HG03342 (cell line): ENCODE measurements around the gene TRIO.

Experiments
- ATAC-seq: cut with Tn5 transposase; IDR thresholded peaks from one replicate; pipeline ENCODE4 v1.9.1; 2021; ENCODE audit warnings: mild to moderate bottlenecking, moderate library complexity; ENCODE audit not compliant: unreplicated experiment

Gene TRIO

DNA sequence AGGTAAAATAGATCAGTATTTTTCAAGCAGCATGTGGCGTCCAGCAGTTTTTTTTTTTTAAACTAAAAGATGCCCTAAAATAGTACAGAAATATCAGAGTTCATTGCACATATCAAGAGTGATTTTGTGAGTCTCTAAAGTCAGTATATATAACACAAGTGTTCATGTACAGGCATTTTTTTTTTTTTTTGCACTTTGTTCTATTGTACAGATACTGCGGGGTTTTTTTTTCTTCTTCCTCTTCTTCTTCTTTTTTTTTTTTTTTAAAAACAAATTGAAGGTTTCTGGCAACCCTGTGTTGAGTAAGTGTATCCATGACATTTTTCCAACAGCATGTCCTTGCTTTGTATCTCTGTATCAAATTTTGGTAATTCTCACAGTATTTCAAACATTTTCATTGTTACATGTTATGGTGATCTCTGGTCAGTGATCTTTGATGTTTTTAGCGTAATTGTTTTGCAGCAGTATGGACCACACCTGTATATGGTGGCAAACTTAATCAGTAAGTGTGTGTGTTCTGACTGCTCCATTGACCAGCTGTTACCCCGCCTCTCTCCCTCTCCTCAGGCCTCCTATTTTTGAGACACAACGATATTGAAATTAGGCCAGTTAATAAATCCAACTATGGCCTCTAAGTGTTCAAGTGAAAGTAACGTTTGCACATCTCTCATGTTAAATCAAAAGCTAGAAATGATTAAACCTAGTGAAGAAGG, 76.8 kb downstream of the TRIO start:
- ATAC-seq: no peak

DNA sequence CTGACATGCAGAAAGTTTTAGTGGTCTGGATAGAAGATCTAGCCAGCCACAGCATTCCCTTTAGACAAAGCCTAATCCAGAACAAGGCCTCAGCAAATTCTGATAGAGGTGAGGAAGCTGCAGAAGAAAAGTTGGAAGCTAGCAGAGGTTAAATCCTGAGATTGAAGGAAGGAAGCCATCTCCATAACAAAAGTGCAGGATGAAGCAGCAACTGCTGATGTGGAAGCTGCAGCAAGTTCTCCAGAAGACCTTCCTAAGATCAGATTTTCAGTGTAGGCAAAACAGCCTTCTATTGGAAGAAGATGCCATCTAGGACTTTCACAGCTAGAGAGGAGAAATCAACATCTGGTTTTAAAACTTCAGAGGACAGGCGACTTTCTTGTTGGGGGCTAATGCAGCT, 77.5 kb downstream of the TRIO start:
- no peak for ATAC-seq

DNA sequence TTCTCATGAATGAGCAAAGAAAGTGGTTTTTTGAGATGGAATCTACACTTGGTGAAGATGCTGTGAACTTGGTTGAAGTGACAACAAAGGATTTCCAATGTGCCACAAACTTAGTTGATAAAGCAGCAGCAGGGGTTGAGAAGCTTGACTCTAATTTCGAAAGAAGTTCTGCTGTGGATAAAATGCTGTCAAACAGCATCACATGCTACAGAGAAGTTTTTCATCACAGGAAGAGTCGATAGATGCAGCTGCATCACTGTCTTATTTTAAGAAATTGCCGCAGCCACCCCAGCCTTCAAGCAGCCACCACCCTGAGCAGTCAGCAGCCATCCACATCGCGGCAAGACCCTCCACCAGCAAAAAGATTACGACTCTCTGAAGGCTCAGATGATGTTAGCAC, 78.6 kb downstream of the TRIO start:
- ATAC-seq: no peak

DNA sequence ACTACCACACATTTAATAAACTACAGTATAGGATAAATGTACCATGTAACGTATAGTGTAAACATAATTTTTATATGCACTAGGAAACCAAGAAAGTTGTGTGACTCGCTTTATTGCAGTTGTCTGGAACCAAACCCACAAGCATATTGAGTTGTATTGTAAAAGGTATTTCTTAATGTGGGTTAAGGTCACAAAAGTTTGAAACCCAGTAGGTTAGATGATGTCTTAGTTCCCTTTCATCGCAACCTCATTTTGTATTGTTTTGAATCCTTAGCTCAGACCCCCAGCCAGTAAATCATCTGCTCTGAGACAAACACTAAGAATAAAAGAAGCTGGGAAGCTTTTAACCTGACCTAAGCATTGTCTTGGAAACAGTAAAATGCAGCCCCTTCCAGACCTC, 79.1 kb downstream of the TRIO start:
- no peak for ATAC-seq

DNA sequence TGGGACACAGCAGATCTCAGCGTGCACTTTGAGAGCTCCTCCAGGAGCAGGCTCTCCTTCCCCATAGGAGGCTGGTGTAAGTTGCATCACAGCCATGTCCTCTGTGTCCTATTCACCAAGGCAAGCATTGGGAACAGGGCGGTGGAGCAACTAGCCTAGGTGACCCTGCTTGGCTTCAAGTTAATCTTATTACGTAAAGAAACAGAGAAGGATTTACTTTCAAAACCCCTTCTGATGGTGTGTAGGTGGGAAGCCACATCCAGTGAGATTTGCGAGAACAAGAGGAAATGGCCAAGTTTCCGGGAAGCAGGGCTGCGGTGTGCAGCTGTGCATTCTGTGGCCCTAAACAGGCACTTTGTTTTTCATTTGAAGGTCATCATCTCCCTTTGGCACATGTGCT, 80.2 kb downstream of the TRIO start:
- no peak for ATAC-seq

DNA sequence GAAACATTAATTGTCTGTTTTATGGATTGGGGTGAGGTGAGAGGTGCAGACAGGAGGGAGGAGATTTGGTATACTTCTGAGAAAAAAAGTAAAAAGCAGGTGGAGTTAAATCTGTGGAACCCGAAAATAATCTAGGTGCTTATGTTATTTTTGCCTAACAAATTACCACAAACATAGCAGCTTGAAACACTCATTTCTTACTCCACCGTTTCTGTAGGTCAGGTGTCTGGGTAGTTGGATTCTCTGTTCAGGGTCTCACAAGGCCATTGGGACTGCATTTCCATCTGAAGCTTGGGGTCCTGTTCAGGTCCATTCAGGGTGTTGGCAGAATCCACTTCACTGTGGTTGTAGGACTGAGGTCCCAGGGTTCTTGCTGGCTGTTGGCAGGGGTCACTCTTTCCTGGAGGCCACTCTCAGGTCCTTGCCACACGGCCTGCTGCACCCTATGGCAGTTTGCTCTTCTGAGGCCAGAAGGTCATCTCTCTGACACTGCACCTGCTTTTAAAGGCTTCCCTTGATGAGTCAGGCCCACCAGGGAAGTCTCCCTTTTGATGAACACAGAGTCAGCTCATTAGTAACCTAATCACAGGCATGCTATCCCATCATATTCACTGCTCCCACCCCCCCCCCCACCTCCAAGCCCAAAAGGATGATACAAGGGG, 82.2 kb downstream of the TRIO start:
- no peak for ATAC-seq

DNA sequence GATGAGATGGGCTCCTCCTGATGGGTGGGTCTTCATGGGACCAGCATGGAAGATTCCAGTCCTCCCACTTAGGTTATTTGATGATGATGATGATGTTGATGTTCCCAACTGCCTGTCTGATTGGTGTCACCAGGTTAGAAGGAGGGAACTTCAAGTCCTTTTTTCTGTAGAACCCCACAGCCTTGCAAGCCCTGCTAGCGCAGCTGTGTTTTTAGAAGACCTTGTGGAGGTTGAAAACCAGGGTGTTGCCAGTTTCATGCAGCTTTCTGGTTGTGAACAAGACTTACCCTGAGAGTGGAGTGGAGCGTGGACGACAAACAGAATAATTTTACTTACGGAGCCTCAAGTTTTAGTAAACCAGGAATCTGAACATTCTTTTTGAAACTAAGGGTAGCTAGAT, 83.0 kb downstream of the TRIO start:
- ATAC-seq: no peak

DNA sequence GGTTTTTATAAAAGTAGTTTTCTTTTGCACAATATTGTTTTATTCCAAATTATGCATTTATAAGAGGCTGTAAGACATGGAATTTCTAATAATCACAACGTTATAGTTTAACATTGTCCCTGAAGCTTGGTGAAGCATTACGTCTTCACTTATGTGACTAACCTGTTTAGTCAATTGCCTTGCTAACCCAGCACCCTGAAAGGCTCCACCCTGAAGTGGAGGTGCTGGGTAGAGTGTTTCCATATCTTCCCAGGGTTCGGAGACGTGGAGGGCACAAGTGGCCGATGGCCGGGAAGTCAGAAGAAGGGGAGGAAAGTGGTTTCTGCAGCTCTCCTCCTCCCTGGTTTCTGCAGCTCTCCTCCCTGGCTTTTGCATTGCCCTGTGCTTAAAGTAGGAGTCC, 83.4 kb downstream of the TRIO start:
- ATAC-seq: no peak

DNA sequence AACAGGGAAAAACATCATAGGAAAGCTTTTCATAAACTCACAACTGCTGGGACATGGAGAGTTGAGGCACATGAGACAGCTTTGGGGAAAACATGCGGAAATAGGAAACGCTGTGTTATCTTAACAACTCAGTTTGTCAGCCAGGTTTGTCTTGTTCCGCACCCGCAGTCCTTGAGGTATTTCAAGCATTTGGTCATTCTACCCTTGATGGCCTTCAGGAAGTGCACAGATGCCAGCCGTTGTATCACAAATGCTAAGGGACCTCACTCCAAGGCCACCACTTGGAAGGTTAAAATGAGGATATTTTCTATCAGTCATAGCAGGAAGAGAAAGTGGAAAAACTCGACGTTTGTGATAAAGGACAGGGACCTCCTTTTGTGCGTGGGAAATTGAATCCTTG, 83.8 kb downstream of the TRIO start:
- ATAC-seq: no peak

DNA sequence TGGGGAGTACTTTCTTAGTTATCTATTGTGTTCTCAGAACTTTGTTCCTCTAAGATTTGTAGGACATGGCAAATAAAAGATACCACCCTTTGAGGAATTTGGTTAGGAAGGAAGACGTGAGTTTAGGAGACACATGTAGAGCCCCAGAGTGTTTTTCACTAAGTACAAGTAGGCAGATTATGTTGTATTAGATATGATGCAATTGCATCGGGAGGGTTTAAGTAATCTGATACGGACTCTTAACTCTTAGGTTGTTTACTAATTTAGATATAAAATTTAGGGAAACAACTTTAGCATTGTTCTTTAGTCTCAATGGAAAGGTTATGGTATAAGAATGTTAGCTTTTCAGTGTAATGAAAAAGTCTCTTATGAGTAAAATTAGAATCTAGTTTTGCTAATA, 84.4 kb downstream of the TRIO start:
- no peak for ATAC-seq

DNA sequence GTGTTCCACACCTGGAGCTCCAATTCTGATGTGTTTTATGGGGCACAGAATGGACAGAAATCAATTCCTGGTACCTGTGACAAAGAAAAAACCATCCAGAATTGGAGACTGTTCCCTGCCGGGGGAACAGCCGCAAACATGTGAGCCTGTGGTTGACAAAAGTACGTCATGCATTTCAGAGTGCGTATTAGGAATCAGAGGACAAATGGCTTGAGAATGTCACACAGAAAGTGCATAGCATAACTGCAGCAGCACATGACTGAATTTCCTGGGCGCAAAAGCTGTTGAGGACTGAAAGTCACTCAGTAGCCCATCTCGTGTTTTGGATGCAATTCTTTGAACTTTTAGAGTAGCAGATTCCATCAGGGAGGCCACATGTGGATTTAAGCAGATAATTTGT, 85.1 kb downstream of the TRIO start:
- ATAC-seq: no peak

DNA sequence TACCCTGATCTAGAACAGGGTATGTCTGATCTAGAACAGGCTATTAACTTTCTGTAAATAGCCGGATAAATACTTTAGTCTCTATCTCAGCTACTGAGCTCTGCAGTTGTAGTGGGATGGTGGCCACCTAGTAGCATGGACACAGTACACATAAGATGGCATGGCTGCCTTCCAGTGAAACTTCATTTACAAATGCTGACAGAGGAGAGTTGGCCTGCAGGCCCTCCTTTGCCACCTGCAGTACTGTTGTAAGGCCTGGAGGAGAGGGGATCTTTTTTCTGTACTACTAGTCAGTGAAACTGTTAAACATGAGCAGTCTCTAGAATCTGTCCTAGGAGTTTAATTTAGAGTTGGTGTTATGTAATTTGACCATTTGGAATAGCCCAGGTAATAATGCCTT, 86.0 kb downstream of the TRIO start:
- ATAC-seq: no peak

DNA sequence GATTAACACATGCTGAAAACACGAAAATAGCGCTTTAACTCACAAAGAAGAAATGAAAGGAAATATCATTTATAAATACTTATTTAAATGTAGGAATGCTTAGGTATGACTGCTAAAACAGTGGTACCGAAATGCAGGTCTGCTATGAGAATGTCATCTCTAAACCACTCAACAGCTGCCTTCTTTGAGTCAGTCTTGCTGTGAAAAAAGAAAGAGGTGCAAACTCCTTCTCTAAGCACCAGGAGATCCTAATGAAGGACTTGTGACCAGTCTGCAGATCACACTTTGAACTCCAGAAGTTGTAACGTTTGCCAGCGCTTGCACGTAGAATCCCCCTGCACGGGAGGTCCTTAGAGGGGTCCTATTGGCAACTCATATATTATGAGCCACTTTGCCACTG, 86.6 kb downstream of the TRIO start:
- no peak for ATAC-seq

DNA sequence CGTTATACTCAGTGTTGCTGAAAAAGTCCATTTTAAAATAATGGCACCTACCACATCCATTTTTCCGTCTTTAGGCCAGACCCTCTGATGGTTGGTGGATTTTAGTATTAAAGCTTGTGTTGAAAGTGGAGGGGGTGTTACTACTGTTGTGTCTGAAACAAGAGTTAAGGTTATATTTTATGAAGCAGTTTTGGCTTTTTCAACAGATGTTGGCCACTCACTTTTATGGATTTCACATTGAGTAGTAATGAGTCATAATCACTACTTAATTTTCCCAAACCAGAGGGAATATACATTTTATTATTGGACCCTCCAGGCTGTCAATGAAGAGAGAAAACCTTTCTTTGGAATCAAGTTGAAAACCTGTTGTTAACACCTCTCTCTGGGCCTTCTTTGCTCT, 88.0 kb downstream of the TRIO start:
- no peak for ATAC-seq

DNA sequence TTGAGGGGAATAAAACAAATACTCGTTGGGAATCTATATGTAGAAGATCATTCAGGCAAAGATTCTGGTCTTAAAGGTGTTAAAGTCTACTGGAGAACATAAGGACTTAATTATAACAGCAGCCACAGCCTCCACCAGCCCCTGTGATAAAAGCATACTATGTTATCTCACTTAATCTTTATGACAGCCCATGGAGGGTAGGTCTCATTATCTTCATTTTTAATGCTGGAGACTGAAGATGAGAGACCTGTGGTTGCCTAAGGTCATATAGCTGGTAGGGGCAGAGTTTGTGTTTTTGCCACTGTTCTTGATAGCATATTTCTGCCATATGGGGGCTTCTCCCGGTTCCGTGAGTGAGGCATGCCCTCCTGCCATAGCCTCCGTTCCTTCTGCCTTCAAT, 88.7 kb downstream of the TRIO start:
- ATAC-seq: no peak

DNA sequence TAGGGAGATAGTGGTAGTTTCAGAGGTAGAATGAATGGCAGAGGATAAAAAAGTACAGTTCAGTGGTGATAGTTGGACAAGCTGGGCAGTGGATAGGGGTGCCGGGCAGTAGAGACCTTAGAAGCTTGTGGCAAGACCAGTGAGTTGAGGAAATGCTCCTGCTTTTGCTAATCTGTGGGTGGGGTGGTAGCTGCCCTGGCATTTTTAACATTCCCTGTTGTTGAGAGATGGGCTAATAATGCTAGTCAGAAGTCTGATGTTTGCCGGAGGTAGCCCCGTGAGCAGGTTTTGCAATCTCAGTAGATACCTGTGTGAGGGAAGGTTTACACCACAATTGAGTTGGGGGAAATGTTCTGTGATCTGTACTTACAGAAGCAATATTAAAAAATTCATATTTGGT, 91.1 kb downstream of the TRIO start:
- ATAC-seq: no peak

DNA sequence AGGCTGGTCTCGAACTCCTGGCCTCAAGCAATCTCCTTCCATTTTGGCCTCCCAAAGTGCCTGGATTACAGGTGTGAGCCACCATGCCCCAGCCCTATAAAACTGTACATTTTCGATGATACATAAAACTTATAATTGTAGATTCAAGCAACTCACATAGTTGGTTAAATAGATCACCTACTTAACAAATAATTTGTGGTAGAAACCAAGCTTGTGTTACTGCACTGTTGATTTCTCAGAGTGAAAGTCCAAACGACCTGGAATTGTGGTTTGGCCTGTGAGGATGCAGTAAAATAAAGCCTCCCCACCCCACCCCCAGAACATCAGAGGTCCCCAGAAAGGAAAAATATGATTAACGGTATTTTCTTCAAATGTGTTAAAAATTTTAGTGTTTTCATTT, 92.7 kb downstream of the TRIO start:
- ATAC-seq: peak; percentile 51

DNA sequence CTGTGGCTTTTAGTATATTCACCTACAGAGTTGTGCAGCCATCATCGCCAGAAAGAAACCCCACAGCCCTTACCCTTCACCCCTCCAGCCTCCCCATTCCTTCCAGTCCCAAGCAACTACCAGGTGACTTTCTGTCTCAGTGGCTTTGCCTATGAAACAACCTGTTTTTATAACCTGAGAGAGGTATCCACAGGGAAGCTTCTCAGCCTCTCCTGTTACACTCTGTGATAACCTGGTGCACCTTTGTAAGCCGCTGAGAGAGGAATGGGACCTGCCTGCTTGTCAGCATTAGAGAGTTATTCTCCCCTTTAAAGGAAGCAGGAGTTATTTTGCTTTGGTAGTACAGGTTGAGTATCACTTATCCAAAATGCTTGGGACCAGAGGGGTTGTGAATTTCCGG, 93.6 kb downstream of the TRIO start:
- no peak for ATAC-seq

DNA sequence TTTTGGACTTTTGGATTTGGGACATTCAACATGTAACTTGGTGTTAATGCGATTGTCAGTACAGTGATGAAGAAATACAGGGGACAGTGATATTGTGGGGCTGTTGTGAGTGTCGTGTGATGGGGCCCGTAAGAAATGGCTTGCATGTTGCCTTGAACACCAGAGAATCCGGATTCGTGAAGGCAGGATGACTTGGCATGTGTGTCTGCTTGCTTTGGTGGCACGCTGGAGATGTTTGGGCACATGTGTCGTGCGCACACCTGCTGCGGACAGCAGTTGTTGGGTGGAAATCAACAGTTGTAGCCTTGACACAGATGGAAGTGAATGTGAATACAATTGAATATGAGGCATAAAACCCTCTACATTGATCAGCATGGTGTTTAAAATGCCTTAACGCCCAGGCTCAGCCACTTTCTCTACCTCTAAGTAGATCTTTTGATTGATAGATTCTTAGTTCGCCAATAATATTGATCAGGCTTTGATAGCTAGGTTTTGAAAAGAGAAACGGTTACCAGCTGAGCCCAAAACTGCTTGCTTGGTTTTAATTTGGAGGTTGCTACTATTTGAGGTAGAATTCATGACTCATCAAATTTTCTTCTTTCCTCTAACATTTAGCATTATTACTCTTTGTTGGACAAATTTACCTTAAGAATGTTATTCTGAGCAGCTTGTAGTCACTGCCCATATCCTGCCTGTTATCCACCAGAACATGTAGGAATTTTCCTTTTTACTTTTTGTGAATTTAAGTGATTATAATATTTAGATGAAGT, 94.4 kb downstream of the TRIO start:
- ATAC-seq: no peak

DNA sequence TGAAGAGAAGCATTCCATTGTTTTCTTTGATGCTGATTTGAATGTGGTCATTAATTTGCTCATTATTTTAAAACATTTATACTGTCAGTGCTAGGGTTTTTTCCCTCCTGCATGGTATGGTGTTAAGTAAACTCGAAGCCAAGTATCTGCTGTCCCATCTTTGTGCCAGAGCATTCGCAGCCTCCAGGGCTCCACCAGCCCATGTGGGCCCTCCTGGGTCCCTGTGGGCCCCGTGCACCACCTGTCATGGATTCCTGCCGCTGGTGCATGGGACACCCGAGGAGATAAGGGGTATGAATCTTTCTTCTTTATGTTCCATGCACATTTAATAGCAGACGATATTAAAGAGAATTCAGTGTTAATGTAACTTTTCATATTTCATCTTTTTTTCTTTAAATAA, 95.1 kb downstream of the TRIO start:
- no peak for ATAC-seq

DNA sequence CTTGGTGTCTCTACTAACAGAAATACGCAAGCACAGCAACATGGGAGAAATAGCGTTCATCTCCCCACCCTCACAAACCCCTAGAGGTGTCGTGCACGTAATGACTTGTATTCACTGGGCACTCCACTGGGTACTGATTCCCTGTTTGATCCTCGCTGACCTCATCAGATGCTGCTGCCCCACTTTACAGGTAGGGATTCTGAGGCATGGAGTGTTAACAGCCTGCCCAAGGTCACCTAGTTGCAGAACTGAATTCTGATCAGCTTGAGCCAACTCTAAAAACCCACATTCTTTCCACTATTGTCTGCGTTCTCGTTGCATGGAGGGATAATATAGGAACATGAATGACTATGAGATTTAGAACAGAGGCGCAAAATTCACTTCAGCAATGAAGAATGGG, 96.3 kb downstream of the TRIO start:
- no peak for ATAC-seq

DNA sequence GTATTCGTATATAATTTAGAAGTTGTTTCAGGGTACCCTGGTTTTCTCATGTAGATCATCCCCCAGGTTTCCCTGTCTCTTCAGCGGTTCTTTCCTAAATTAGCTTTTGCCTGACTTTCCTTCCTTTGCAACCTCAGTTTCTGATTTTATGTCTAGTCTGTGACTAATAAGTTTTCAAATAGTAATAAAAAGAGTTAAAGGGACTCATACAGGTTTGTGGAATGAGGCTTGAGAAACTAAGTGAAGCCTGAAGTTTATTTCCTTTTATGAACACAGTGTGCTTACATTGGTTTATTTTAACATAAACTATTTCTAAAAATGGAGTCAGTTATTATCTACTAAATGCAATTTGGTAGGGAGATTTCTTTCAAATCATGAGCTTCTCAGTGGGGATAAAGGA, 96.8 kb downstream of the TRIO start:
- no peak for ATAC-seq
